ENCODE data around the gene CCDC102B. TPM values are rescaled to one million over a fixed set of nuclear protein-coding genes. Genes with fewer than 3 reads are reported as not detected.

Gene CCDC102B
- total RNA-seq, 1 donor from 2014 or later: 6.5 TPM

- no peaks in the 10 kb centered on the region for H3K27me3 Mint-ChIP-seq (ENCODE audit: low read depth)
These were observed 269.2 kb downstream of the CCDC102B start for GRCh38 chr18:69067048-69067447.

DNA sequence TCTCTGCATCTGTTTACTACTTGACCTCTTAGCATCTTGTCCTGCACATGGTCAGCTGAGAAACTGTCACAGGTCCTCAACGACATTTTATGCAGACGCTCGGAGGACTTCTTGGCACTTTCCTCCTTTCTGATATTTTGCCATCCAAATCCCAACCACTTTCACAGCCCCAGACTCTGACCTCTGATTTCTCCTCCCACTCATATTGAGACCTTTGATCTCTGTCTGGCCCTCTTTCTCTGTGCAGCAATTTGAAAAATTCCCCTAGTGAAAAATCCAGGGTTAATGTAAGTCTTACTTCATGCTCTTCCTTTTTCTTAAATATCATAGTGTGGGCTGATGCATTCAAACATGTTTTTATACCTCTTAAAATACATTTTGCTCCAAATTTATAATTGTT is 273.8 kb downstream of the CCDC102B start:
- no peak for DNase-seq (ENCODE audit: low read depth, low spot score)
- no peaks in the 10 kb centered on the region for H3K9me3 Mint-ChIP-seq
- no peak overlapping the region for H3K27ac Mint-ChIP-seq (ENCODE audit: unreplicated experiment)
- H3K27me3 Mint-ChIP-seq (ENCODE audit: low read depth): no peaks in the 10 kb centered on the region
- H3K4me3 Mint-ChIP-seq: no peak overlapping the region
- H3K36me3 Mint-ChIP-seq (ENCODE audit: low read depth): no peaks in the 10 kb centered on the region
- no peaks in the 10 kb centered on the region for H3K4me1 Mint-ChIP-seq
- no peak for TF ChIP-seq CTCF (conservative IDR thresholded peaks at IDR 0.05)

More at GRCh38 chr18:69067048-69067447, 269.2 kb downstream of the CCDC102B start:
- no peak for TF ChIP-seq CTCF (conservative IDR thresholded peaks at IDR 0.05)
- Mint-ChIP-seq H3K36me3 (ENCODE audit: low read depth) (no peaks in the 10 kb centered on the region), H3K27ac (ENCODE audit: unreplicated experiment) (no peak overlapping the region), H3K9me3 (no peaks in the 10 kb centered on the region), H3K4me1 (no peaks in the 10 kb centered on the region), H3K4me3 (no peak overlapping the region)
- DNase-seq (ENCODE audit: low read depth, low spot score): no peak

- TF ChIP-seq CTCF (conservative IDR thresholded peaks at IDR 0.05): no peak
- Mint-ChIP-seq H3K27ac (ENCODE audit: unreplicated experiment) (no peak overlapping the region), H3K27me3 (ENCODE audit: low read depth) (no peaks in the 10 kb centered on the region), H3K9me3 (no peaks in the 10 kb centered on the region), H3K4me3 (no peak overlapping the region), H3K4me1 (no peaks in the 10 kb centered on the region), H3K36me3 (ENCODE audit: low read depth) (no peaks in the 10 kb centered on the region)
- DNase-seq (ENCODE audit: low read depth, low spot score): no peak
These were observed 284.0 kb downstream of the CCDC102B start for GRCh38 chr18:69081846-69082245.

DNA sequence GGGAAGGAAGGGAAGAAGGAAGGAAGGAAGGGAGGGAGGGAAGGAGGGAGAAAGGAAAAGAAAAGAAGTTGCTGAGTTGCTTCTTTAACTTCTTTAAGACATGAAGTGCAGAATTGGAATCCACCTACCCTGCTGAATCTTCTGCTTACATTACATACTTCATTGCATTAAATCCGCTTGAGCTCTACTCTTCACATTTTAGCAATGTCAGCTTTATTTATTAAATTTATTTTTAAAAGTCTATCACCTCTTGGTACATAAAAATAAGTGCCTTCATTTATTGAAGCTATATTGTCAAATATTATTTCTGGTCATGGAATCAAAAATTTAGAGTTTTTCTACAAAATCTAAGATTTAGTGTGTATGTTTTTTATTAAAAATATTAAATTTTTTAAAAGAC is 284.6 kb downstream of the CCDC102B start:
- Mint-ChIP-seq H3K36me3 (ENCODE audit: low read depth) (no peaks in the 10 kb centered on the region), H3K4me3 (no peak overlapping the region), H3K27me3 (ENCODE audit: low read depth) (no peaks in the 10 kb centered on the region), H3K27ac (ENCODE audit: unreplicated experiment) (no peak overlapping the region), H3K4me1 (no peaks in the 10 kb centered on the region), H3K9me3 (no peaks in the 10 kb centered on the region)
- DNase-seq (ENCODE audit: low read depth, low spot score): no peak
- TF ChIP-seq CTCF (conservative IDR thresholded peaks at IDR 0.05): no peak

- no peaks in the 10 kb centered on the region for H3K27me3 Mint-ChIP-seq (ENCODE audit: low read depth)
- H3K9me3 Mint-ChIP-seq: no peaks in the 10 kb centered on the region
- no peaks in the 10 kb centered on the region for H3K36me3 Mint-ChIP-seq (ENCODE audit: low read depth)
- no peak for TF ChIP-seq CTCF (conservative IDR thresholded peaks at IDR 0.05)
- no peak overlapping the region for H3K4me3 Mint-ChIP-seq
- H3K27ac Mint-ChIP-seq (ENCODE audit: unreplicated experiment): no peak overlapping the region
- DNase-seq (ENCODE audit: low read depth, low spot score): no peak
- H3K4me1 Mint-ChIP-seq: no peaks in the 10 kb centered on the region
These were observed 288.1 kb downstream of the CCDC102B start for GRCh38 chr18:69085951-69086350.

GRCh38 chr18:69088973-69089372 is 291.1 kb downstream of the CCDC102B start:
- Mint-ChIP-seq H3K4me3 (no peak overlapping the region), H3K27ac (ENCODE audit: unreplicated experiment) (no peak overlapping the region), H3K36me3 (ENCODE audit: low read depth) (no peaks in the 10 kb centered on the region), H3K9me3 (no peaks in the 10 kb centered on the region), H3K27me3 (ENCODE audit: low read depth) (no peaks in the 10 kb centered on the region), H3K4me1 (no peaks in the 10 kb centered on the region)
- no peak for TF ChIP-seq CTCF (conservative IDR thresholded peaks at IDR 0.05)
- DNase-seq (ENCODE audit: low read depth, low spot score): no peak

Measured in neural crest cell (in vitro differentiated cells).